MCF 10A (cell line): ENCODE results near the gene CPNE8. TPM values are rescaled to one million over a fixed set of nuclear protein-coding genes. Genes with fewer than 3 reads are reported as not detected.

Experiments used
- BruUV-seq: library from RNA; stranded (reverse); fragments of 400-500 nt; replicated peaks from 2 replicates; lab custom pipeline; 2021; lab: Mats Ljungman, UMichigan
- CTCF ChIA-PET: fragments of 300-600 bp; sonication (Branson Sonifier 250); formaldehyde crosslinking; extraction: SDS; loops from one replicate; lab custom pipeline; 2021; ENCODE audit warnings: antibody characterized with exemption, inconsistent platforms; lab: Yijun Ruan, JAX
- POLR2A ChIA-PET: fragments of 300-600, 350-650 bp; sonication (Branson Sonifier 250); formaldehyde crosslinking; extraction: SDS; loops from one replicate; lab custom pipeline; 2020; ENCODE audit warnings: antibody characterized with exemption, inconsistent platforms; lab: Yijun Ruan, JAX
- DNase-seq: peaks from one replicate; pipeline ENCODE4 v3.0.0-alpha.2; 2018; ENCODE audit not compliant: unreplicated experiment
- H3K27ac Mint-ChIP-seq: one replicate; pipeline ENCODE4 v1.8.0; 2022; ENCODE audit warnings: mild to moderate bottlenecking, low read depth, mixed read lengths; ENCODE audit not compliant: unreplicated experiment
- H3K27me3 Mint-ChIP-seq: one replicate; pipeline ENCODE4 v1.8.0; 2022; ENCODE audit warnings: mixed read lengths; ENCODE audit not compliant: insufficient read depth, unreplicated experiment
- H3K36me3 Mint-ChIP-seq: one replicate; pipeline ENCODE4 v1.8.0; 2022; ENCODE audit warnings: mild to moderate bottlenecking, moderate library complexity, mixed read lengths; ENCODE audit not compliant: insufficient read depth, unreplicated experiment
- H3K4me1 Mint-ChIP-seq: one replicate; pipeline ENCODE4 v1.8.0; 2022; ENCODE audit warnings: mixed read lengths; ENCODE audit not compliant: insufficient read depth, unreplicated experiment
- H3K4me3 Mint-ChIP-seq: one replicate; pipeline ENCODE4 v1.8.0; 2022; ENCODE audit warnings: mild to moderate bottlenecking, moderate library complexity, mixed read lengths; ENCODE audit not compliant: unreplicated experiment
- H3K9me3 Mint-ChIP-seq: one replicate; pipeline ENCODE4 v1.8.0; 2022; ENCODE audit warnings: mixed read lengths; ENCODE audit not compliant: unreplicated experiment
- intact Hi-C: fragments of 100-400 bp; cut with micrococcal nuclease; formaldehyde crosslinking; loops from 2 replicates; pipeline ENCODE4 v1.14.1; 2022
- total RNA-seq: library from RNA; stranded (reverse); gene quantifications from 2 replicates; pipeline ENCODE4 v1.2.3, GENCODE V29; 2022
- TF ChIP-seq, protein P1 (sequence below): fragments of 200-600 bp; IDR thresholded peaks from one replicate; pipeline ENCODE4 v1.8.0; 2022; ENCODE audit warnings: antibody characterized with exemption, mild to moderate bottlenecking; ENCODE audit not compliant: unreplicated experiment

CPNE8 gene
- total RNA-seq, 1 experiment from 2014 or later, result 17.0 TPM

DNA sequence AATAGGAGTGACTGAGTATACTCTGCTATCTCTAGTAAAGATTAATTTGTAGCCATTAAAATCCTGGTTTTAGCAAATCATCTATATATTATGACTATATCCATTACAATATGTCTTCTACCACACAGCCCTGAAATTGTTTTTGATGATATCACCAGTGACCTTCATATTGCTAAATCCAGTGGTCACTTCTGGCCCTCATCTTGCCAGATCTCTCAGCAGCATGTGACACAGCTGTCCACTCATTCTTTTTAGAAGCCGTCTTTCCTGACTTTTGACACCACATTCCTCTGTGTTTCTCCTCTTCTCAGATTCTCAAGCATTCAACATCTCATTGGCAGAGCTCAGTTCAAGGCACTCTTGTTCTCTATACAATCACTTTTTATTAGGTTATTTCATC lies 54.9 kb downstream of the CPNE8 start:
- ChIA-PET CTCF (no interaction called here), POLR2A (interaction anchor here (1.5 kb wide), 1 partner anchor 55 kb away, joined by 4 read pairs; the partner anchor contains the start of gene CPNE8)
- DNase-seq, result no peak
- Mint-ChIP-seq H3K4me3 (no peak overlapping the region), H3K36me3 (peaks cover 7% of the 10 kb centered on the region), H3K9me3 (no peaks in the 10 kb centered on the region), H3K27ac (no peak overlapping the region), H3K4me1 (no peaks in the 10 kb centered on the region), H3K27me3 (no peaks in the 10 kb centered on the region)
- TF ChIP-seq, protein P1, sequence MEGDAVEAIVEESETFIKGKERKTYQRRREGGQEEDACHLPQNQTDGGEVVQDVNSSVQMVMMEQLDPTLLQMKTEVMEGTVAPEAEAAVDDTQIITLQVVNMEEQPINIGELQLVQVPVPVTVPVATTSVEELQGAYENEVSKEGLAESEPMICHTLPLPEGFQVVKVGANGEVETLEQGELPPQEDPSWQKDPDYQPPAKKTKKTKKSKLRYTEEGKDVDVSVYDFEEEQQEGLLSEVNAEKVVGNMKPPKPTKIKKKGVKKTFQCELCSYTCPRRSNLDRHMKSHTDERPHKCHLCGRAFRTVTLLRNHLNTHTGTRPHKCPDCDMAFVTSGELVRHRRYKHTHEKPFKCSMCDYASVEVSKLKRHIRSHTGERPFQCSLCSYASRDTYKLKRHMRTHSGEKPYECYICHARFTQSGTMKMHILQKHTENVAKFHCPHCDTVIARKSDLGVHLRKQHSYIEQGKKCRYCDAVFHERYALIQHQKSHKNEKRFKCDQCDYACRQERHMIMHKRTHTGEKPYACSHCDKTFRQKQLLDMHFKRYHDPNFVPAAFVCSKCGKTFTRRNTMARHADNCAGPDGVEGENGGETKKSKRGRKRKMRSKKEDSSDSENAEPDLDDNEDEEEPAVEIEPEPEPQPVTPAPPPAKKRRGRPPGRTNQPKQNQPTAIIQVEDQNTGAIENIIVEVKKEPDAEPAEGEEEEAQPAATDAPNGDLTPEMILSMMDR, result no peak
- BruUV-seq, result no TSS peak
- intact Hi-C loops, result no loop called here

DNA sequence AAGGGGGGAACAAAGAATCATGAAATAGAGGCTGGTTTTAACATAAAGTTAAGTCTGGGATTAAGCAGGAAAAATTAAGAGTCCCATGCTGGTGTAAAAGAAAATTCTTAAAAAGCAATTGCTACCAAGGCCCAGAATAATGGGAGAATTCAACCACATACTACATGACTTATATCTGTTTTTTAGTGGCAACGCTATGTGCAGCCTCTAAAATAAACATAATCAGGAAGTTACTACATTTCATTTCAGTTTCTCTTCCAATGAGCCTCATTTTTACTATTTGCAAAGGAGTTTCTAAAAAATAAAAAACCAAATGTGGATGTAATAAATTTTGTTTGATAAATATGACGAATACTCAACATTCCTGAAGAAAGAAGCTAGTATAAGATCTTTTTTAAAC lies 58.1 kb downstream of the CPNE8 start:
- Mint-ChIP-seq H3K27me3 (no peaks in the 10 kb centered on the region), H3K9me3 (no peaks in the 10 kb centered on the region), H3K4me3 (no peak overlapping the region), H3K4me1 (no peaks in the 10 kb centered on the region), H3K36me3 (peaks cover 7% of the 10 kb centered on the region), H3K27ac (no peak overlapping the region)
- CTCF ChIA-PET, result interaction anchor here (0.7 to 1.3 kb wide), 2 partner anchors 13 to 60 kb away, joined by 3 read pairs; no protein-coding TSS in a partner anchor
- POLR2A ChIA-PET, result interaction anchor here (0.8 to 1.1 kb wide), 2 partner anchors 15 to 18 kb away, joined by 3 to 4 read pairs; no protein-coding TSS in a partner anchor
- intact Hi-C loops, result no loop called here
- TF ChIP-seq, protein P1, result no peak
- no TSS peak for BruUV-seq
- no peak for DNase-seq

GRCh38 chr12:38844267-38844666 lies 61.1 kb downstream of the CPNE8 start:
- Mint-ChIP-seq H3K27me3 (no peaks in the 10 kb centered on the region), H3K27ac (no peak overlapping the region), H3K4me1 (no peaks in the 10 kb centered on the region), H3K4me3 (no peak overlapping the region), H3K36me3 (peaks cover 7% of the 10 kb centered on the region), H3K9me3 (no peaks in the 10 kb centered on the region)
- intact Hi-C loops, result no loop called here
- ChIA-PET CTCF (no interaction called here), POLR2A (no interaction called here)
- TF ChIP-seq, protein P1, result no peak
- no TSS peak for BruUV-seq
- no peak for DNase-seq

GRCh38 chr12:38838056-38838850 lies 67.1 kb downstream of the CPNE8 start:
- CTCF ChIA-PET, result no interaction called here
- intact Hi-C loops, result no loop called here
- Mint-ChIP-seq H3K9me3 (peaks cover 9% of the 10 kb centered on the region), H3K4me1 (peaks cover 5% of the 10 kb centered on the region), H3K27me3 (no peaks in the 10 kb centered on the region), H3K27ac (no peak overlapping the region), H3K4me3 (no peak overlapping the region), H3K36me3 (peaks cover 13% of the 10 kb centered on the region)
- POLR2A ChIA-PET, result no interaction called here
- TF ChIP-seq, protein P1, result no peak
- BruUV-seq, result TSS peak; percentile 11
- no peak for DNase-seq
